SK-N-SH (cell line): ENCODE results near the gene BABAM2. TPM values are rescaled to one million over a fixed set of nuclear protein-coding genes. Genes with fewer than 3 reads are reported as not detected.
A peak's percentile ranks its signal among the peaks of the same experiment; 100 is the strongest.
"Not testable (repeated sequence)": the region's sequence is repeated elsewhere in the genome, so short reads cannot be mapped to it uniquely, and the experiment has no call there.

Source experiments
- CTCF ChIA-PET: fragments of 300-600, 350-600 bp; formaldehyde crosslinking; extraction: SDS; loops from one replicate; lab custom pipeline; 2021; lab: Yijun Ruan, JAX
- POLR2A ChIA-PET: fragments of 350-600 bp; sonication (Branson Sonifier 250); formaldehyde crosslinking; extraction: SDS; loops from one replicate; lab custom pipeline; 2020; ENCODE audit warnings: antibody characterized with exemption, inconsistent platforms; lab: Yijun Ruan, JAX
- DNase-seq: peaks from one replicate; pipeline ENCODE4 v3.0.0; 2012
- H2AFZ ChIP-seq: fragments of 200-600 bp; sonication (generic); 2 replicates; pipeline ENCODE4 v1.8.1; 2016; ENCODE audit warnings: antibody characterized with exemption, mild to moderate bottlenecking, low read depth
- H3F3A ChIP-seq: fragments of 200-600 bp; sonication (generic); replicated peaks from 2 replicates; pipeline ENCODE3; 2016; ENCODE audit warnings: antibody characterized with exemption, mild to moderate bottlenecking; ENCODE audit not compliant: insufficient read depth
- H3K27ac ChIP-seq, 2 experiments: fragments of 200-500 bp in 1 of 2; fragments of 200-600 bp in 1 of 2; sonication (Bioruptor generic) in 1 of 2; sonication (generic), shearing (Covaris generic) in 1 of 2; 2 replicates each; pipeline versions ENCODE4 v1.5.1 to v1.6.1; 2014 to 2016; ENCODE audit warnings: low read depth in 2 of 2, inconsistent platforms in 1 of 2, low read length in 1 of 2, mild to moderate bottlenecking in 1 of 2, mixed read lengths in 1 of 2
- H3K27me3 ChIP-seq: fragments of 200-600 bp; sonication (generic), shearing (Covaris generic); 2 replicates; pipeline ENCODE4 v1.6.1; 2016; ENCODE audit warnings: mixed run types; ENCODE audit not compliant: insufficient read depth
- H3K36me3 ChIP-seq, 2 experiments: fragments of 200-500 bp in 1 of 2; fragments of 200-600 bp in 1 of 2; sonication (Bioruptor generic) in 1 of 2; sonication (generic) in 1 of 2; replicated peaks in 1 of 2; 2 replicates each; pipeline versions ENCODE3 to v1.5.1; 2014 to 2016; ENCODE audit warnings: low read length in 1 of 2, mild to moderate bottlenecking in 1 of 2; ENCODE audit not compliant: insufficient read depth in 2 of 2, control insufficient read depth in 1 of 2
- H3K4me1 ChIP-seq, 2 experiments: fragments of 200-500 bp in 1 of 2; fragments of 200-600 bp in 1 of 2; sonication (Bioruptor generic) in 1 of 2; sonication (generic), shearing (Covaris generic) in 1 of 2; 2 replicates each; pipeline versions ENCODE4 v1.5.1 to v1.6.1; 2014 to 2016; ENCODE audit warnings: low read depth in 1 of 2, low read length in 1 of 2, mixed run types in 1 of 2; ENCODE audit not compliant: insufficient read depth in 2 of 2, control insufficient read depth in 1 of 2
- H3K4me2 ChIP-seq: fragments of 200-600 bp; sonication (generic), shearing (Covaris generic); 2 replicates; pipeline ENCODE4 v1.6.1; 2017; ENCODE audit warnings: mixed run types
- H3K4me3 ChIP-seq, 2 experiments: fragments of 200-500 bp in 1 of 2; fragments of 200-600 bp in 1 of 2; sonication (Bioruptor generic) in 1 of 2; sonication (generic), shearing (Covaris generic) in 1 of 2; 2 replicates each; pipeline versions ENCODE4 v1.5.1 to v1.8.1; 2014 to 2016; ENCODE audit warnings: low read depth in 2 of 2, inconsistent platforms in 1 of 2, low read length in 1 of 2, mild to moderate bottlenecking in 1 of 2, mixed read lengths in 1 of 2, moderate library complexity in 1 of 2
- H3K79me2 ChIP-seq: fragments of 200-600 bp; sonication (generic); 2 replicates; pipeline ENCODE4 v1.8.1; 2017; ENCODE audit warnings: mild to moderate bottlenecking; ENCODE audit not compliant: insufficient read depth
- H3K9ac ChIP-seq: fragments of 200-600 bp; sonication (generic); 2 replicates; pipeline ENCODE4 v1.6.1; 2017; ENCODE audit warnings: mixed run types
- H3K9me2 ChIP-seq: fragments of 200-600 bp; sonication (generic); 2 replicates; pipeline ENCODE4 v1.6.1; 2017; ENCODE audit warnings: mixed run types
- H3K9me3 ChIP-seq: fragments of 200-600 bp; sonication (generic); 2 replicates; pipeline ENCODE4 v1.6.1; 2017; ENCODE audit warnings: mixed run types, mild to moderate bottlenecking, moderate library complexity
- H4K20me1 ChIP-seq: fragments of 200-600 bp; sonication (generic); 2 replicates; pipeline ENCODE4 v1.6.1; 2017; ENCODE audit warnings: mild to moderate bottlenecking, mixed run types; ENCODE audit not compliant: insufficient read depth
- CHD2 ChIP-seq: fragments of 150-350 bp; IDR thresholded peaks from 2 replicates; pipeline ENCODE4 v1.6.1; 2018; ENCODE audit warnings: low read length; ENCODE audit not compliant: partially characterized antibody
- CTCF ChIP-seq: fragments of 200-600 bp; sonication (generic); IDR thresholded peaks from 2 replicates; pipeline ENCODE4 v1.6.1; 2017; ENCODE audit warnings: antibody characterized with exemption, mild to moderate bottlenecking, moderate library complexity
- EP300 ChIP-seq, 2 experiments: IDR thresholded peaks; 2 replicates each; pipeline versions ENCODE4 v1.4.0 to v1.6.1; 2012; ENCODE audit warnings: borderline replicate concordance in 1 of 2, low read depth in 1 of 2, low read length in 1 of 2
- FOSL2 ChIP-seq: IDR thresholded peaks from 2 replicates; pipeline ENCODE4 v1.4.0; 2012; ENCODE audit warnings: low read depth, mild to moderate bottlenecking, moderate library complexity, borderline replicate concordance
- FOXJ3 ChIP-seq: sonication (generic); formaldehyde crosslinking; IDR thresholded peaks from 2 replicates; pipeline ENCODE4 v1.5.1; 2020; ENCODE audit warnings: mild to moderate bottlenecking, missing genetic modification reagents
- JUND ChIP-seq: IDR thresholded peaks from 2 replicates; pipeline ENCODE4 v1.4.0; 2012
- MAX ChIP-seq: IDR thresholded peaks from 2 replicates; pipeline ENCODE4 v1.4.0; 2012; ENCODE audit warnings: low read depth
- MEF2A ChIP-seq: IDR thresholded peaks from 2 replicates; pipeline ENCODE4 v1.4.0; 2012; ENCODE audit warnings: low read depth, borderline replicate concordance
- NFIC ChIP-seq: IDR thresholded peaks from 2 replicates; pipeline ENCODE4 v1.4.0; 2012; ENCODE audit warnings: borderline replicate concordance
- NRF1 ChIP-seq: IDR thresholded peaks from 2 replicates; pipeline ENCODE4 v1.6.1; 2012; ENCODE audit warnings: low read depth, mild to moderate bottlenecking, low read length
- PBX3 ChIP-seq: IDR thresholded peaks from 2 replicates; pipeline ENCODE4; 2012
- POLR2AphosphoS5 ChIP-seq: IDR thresholded peaks from 2 replicates; pipeline ENCODE4 v1.6.1; 2012; ENCODE audit warnings: low read depth, low read length
- RXRA ChIP-seq: IDR thresholded peaks from 2 replicates; pipeline ENCODE4 v1.4.0; 2012; ENCODE audit warnings: low read depth, mild to moderate bottlenecking, borderline replicate concordance
- SMC3 ChIP-seq: IDR thresholded peaks from 2 replicates; pipeline ENCODE4 v1.6.1; 2012; ENCODE audit warnings: low read depth, low read length, improper control_type of control experiment
- TCF12 ChIP-seq: IDR thresholded peaks from 2 replicates; pipeline ENCODE4 v1.4.0; 2012
- TEAD4 ChIP-seq: IDR thresholded peaks from 2 replicates; pipeline ENCODE4 v1.4.0; 2012; ENCODE audit warnings: mild to moderate bottlenecking, borderline replicate concordance; ENCODE audit not compliant: insufficient read depth
- YY1 ChIP-seq: IDR thresholded peaks from 2 replicates; pipeline ENCODE4 v1.4.0; 2012; ENCODE audit warnings: low read depth, mild to moderate bottlenecking
- WGBS: methylation state at CpG from one replicate; pipeline ENCODE4 v1.1.6; 2017; ENCODE audit warnings: low lambda C conversion rate; 5-methylcytosine and 5-hydroxymethylcytosine counted together
- polyA plus RNA-seq, 3 experiments: library from polyadenylated mRNA; depleted of rRNA; stranded (reverse); fragments of >200 nt; gene quantifications; 2 replicates each; pipeline ENCODE4 v1.2.3, GENCODE V29; 2012
- TF ChIP-seq, protein P1 (sequence below): fragments of 150-350 bp; IDR thresholded peaks from 2 replicates; pipeline ENCODE4 v1.6.1; 2017; ENCODE audit warnings: antibody characterized with exemption, low read length, low read depth, borderline replicate concordance

The BABAM2 gene
- polyA plus RNA-seq, 1 of the 3 experiments (the other 2 are of a cell fraction): 34.0 TPM

DNA sequence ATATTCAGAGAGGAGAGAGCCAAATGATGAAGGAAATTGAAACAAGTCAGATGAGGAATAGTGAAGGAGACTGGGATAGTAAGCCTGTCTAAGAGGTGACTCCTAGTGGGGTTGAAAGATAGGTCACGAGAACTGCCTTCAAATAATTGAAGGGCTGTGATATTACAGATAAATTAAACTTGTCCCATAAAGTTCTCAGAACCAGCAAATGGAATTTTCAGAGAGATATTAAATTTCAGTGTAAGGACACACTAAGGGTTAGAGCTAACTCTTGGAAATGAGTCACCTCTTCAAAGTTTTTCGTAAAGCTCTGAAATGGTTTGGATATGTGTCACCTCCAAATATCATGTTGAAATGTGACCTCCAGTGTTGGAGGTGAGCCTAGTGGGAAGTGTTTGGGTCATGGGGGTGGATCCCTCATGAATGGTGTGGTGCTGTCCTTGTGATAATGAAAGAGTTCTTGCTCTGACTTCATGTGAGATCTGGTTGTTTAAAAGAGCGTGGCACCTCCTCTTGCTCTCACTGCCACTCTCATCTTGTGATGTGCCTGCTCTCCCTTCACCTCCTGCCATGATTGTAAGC lies 87.3 kb downstream of the BABAM2 start:
- Histone ChIP-seq H3K9ac (peak overlapping the region; percentile 21; the same call in 1 of the 2 replicates), H2AFZ (no peak overlapping the region)
- POLR2A ChIA-PET: no interaction called here

DNA sequence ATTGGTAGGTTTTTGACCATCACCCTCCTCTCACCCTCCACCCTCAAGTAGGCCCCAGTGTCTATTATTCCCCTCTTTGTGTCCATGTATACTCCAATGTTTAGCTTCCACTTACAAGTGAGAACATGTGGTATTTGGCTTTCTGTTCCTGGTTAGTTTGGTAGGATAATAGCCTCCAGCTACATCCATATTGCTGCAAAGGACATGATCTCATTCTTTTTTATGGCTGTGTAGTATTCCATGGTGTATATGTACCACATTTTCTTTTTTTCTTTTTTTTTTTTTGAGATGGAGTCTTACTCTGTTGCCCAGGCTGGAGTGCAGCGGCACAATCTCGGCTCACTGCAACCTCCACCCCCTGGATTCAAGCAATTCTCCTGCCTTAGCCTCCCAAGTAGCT lies 88.2 kb downstream of the BABAM2 start:
- H3K4me1 ChIP-seq, H3K36me3 ChIP-seq, CTCF ChIA-PET, H3K27ac ChIP-seq, POLR2A ChIA-PET, H3K79me2 ChIP-seq, H3K4me2 ChIP-seq, H3K9me2 ChIP-seq, H3K27me3 ChIP-seq, H3K9me3 ChIP-seq, DNase-seq, H3K9ac ChIP-seq, H3K4me3 ChIP-seq, H2AFZ ChIP-seq, H4K20me1 ChIP-seq: not testable (repeated sequence)
- peaks cover 32% of the 10 kb centered on the region for H3F3A ChIP-seq
- 100% methylated on average over 2 of the region's 2 CpGs for WGBS

More for the DNA sequence above, 87.3 kb downstream of the BABAM2 start:
- no peaks in the 10 kb centered on the region for H4K20me1 ChIP-seq
- no peaks in the 10 kb centered on the region; a peak in 1 of 4 replicates for H3K4me1 ChIP-seq
- peak overlapping the region; percentile 20 for H3K4me2 ChIP-seq
- peak overlapping the region in 1 of 2 experiments; percentile 75; a peak in 3 of 4 replicates for H3K27ac ChIP-seq
- peaks cover 32% of the 10 kb centered on the region for H3F3A ChIP-seq
- no peaks in the 10 kb centered on the region for H3K27me3 ChIP-seq
- no peak for DNase-seq
- TF ChIP-seq POLR2AphosphoS5 (peak; percentile 63; the same call in 1 of the 2 replicates), TEAD4 (peak; percentile 87), PBX3 (peak; percentile 75), MEF2A (peak; percentile 54; the same call in 1 of the 2 replicates), MAX (peak; percentile 65; the same call in 1 of the 2 replicates), NFIC (peak; percentile 60; the same call in 1 of the 2 replicates), EP300 (IDR thresholded peaks at IDR 0.05; ENCODE audit: borderline replicate concordance in 1 of 2, low read depth in 1 of 2, low read length in 1 of 2) (peak in 1 of 2 experiments; percentile 88; a peak in 2 of 4 replicates), CTCF (peak; percentile 13; the same call in 1 of the 2 replicates), TCF12 (peak; percentile 82), NRF1 (no peak), FOSL2 (peak; percentile 97), YY1 (0 out of 2 replicates have a peak, but pooled peaks have one; percentile 46), CHD2 (no peak), JUND (peak; percentile 96), SMC3 (peak; percentile 5; the same call in 1 of the 2 replicates), RXRA (peak; percentile 93), FOXJ3 (no peak)
- TF ChIP-seq, protein P1, sequence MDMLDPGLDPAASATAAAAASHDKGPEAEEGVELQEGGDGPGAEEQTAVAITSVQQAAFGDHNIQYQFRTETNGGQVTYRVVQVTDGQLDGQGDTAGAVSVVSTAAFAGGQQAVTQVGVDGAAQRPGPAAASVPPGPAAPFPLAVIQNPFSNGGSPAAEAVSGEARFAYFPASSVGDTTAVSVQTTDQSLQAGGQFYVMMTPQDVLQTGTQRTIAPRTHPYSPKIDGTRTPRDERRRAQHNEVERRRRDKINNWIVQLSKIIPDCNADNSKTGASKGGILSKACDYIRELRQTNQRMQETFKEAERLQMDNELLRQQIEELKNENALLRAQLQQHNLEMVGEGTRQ: no peak
- TF ChIP-seq, all 33 proteins: peak for 14
- Histone ChIP-seq H3K36me3 (peaks cover 0 to 3% of the 10 kb centered on the region in 2 experiments), H3K79me2 (no peaks in the 10 kb centered on the region), H3K9me3 (no peaks in the 10 kb centered on the region), H3K9me2 (no peaks in the 10 kb centered on the region), H3K4me3 (no peak overlapping the region)
- CTCF ChIA-PET: no interaction called here
- WGBS: 35% methylated on average over 3 of the region's 3 CpGs
